GM18519 (cell line): ENCODE results near the gene CYP2J2.
"Not testable (repeated sequence)": the region's sequence is repeated elsewhere in the genome, so short reads cannot be mapped to it uniquely, and the experiment has no call there.

Source experiments
- ATAC-seq: cut with Tn5 transposase; IDR thresholded peaks from one replicate; pipeline ENCODE4 v1.9.1; 2021; ENCODE audit warnings: mild to moderate bottlenecking, moderate library complexity; ENCODE audit not compliant: unreplicated experiment, low FRiP score

CYP2J2 gene

DNA sequence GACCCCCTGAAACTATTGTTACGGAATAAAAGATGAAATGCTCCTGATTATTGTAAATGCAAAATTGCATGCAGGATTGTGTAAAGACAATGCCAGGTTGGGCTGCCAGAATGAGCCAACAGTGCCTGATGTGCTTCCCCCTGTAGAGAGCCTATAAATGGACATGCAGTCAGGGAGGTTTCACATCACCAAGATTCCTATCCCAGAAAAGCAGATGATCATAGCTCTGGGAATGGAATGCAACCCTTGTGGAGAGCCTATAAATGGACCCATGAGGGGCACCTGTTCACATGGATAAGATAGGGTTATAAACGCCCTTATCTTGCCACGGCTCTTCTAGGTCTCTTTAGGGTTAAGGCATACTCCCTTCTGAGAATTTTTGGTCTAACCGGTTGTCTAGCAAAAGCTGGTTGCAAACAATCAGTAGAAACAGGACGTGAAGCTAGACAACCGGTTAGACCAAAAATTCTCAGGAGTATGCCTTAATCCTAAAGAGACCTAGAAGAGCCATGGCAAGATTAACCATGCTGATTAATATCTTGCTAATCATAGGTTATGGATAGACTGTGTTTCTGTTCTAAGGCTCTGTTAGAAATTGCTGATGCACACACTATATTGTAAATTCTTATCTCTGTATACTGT, 5.2 kb downstream of the CYP2J2 start:
- ATAC-seq, result not testable (repeated sequence)

DNA sequence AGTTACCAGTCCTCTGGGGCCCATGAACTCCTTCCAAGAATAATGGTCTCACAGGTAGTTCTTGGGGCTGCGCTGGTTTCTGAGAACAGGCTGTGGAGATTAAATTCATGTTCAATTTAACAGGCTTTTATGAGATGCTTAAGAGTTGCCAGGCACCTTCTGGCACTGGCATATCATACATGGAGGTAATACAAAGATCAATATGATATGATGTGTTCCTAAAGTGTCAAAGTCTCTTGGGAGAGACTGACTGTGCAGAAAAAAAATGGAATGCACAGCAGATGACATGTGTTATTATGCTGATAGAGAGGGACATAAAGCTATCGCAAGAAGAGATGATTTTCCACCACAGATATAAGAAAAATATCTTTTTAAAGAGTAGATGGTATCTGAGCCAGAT, 6.8 kb downstream of the CYP2J2 start:
- no peak for ATAC-seq

DNA sequence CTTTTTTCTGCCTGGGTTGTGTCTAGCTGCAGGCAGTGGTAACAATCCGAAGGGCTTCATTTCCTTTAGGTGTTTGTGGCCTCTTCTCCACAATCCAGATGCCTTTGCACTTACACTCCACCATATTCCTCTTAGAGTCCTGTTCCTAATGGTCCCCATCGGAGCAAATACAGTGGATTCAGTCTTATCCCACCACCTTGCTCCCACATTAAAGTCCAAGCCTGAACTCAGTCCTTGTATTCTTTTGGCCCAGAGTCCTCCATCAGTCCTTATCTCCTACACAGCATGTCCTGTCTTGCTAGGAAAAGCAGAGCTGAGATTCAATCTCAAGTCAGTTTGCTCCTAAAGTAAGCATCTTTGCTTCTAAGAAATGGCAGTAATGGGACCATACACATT, 8.8 kb downstream of the CYP2J2 start:
- ATAC-seq, result no peak

DNA sequence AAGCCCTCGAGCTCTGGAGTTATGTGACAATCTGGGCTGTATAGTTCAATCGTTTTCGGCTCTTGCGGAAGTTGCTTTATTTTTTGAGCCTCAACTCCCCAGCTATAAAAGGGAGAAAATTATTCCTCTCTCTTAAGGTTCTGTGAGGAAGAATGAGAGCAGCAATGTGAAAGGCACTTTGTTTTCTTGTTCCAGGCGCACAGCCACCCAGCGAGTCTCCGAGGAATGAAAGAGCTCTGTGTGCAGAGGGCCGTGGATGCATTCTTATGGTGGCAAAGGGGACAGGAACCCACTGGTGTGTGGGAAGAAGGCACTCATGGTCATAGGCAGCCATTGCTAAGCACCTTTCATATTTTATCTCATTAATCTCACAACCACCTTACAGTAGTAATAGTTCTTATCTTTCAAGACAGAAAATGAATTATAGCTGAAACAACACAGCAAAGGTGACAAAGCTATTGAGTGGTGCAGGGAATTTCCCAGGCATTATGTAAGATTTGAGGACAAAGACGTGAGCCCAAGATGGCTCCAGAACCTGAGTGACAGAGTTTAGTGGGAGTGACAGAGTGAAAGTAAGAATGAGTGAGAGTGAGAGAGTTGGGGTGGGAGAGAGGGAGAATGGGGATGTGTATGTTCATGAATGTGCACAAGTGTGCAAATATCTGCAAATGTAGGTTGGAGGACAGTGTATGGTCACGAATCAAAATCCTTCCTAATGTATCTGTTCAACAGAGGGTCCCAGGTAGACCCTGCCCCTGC, 9.4 kb downstream of the CYP2J2 start:
- ATAC-seq, result no peak

DNA sequence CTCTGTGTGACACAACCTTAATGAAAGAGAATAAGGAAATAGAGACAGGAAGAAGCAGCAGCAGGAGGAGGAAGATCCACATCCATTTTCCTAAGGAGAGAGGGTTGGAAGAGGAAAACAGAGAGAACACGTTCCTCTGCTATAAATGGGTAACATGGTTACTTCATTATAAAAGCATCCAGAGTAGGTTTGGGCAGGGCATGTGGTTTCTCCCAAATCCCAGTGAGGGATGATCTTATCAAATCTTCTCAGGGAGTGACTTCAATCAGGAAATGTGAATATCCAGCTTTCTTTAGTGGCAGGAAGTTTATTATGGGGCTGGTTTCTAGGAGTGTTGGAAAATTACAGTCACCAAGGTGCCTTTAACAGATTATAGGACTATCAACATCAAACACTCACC, 11.1 kb downstream of the CYP2J2 start:
- ATAC-seq, result no peak

DNA sequence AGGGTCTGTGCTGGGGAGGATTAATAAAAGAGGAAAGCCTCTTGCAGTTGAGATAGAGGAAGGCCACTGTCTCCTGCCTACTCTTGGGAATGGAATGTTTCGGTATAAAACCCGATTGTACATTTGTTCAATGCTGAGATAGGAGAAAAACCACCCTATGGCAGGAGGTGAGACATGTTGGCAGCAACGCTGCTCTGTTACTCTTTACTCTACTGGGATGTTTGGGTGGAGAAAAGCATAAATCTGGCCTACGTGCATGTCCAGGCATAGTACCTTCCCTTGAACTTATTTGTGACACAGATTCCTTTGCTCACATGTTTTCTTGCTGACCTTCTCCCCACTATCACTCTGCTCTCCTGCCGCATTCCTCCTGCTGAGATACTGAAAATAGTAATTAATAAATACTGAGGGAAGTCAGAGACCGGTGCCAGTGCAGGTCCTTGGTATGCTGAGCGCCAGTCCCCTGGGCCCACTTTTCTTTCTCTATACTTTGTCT, 11.7 kb downstream of the CYP2J2 start:
- ATAC-seq, result not testable (repeated sequence)

DNA sequence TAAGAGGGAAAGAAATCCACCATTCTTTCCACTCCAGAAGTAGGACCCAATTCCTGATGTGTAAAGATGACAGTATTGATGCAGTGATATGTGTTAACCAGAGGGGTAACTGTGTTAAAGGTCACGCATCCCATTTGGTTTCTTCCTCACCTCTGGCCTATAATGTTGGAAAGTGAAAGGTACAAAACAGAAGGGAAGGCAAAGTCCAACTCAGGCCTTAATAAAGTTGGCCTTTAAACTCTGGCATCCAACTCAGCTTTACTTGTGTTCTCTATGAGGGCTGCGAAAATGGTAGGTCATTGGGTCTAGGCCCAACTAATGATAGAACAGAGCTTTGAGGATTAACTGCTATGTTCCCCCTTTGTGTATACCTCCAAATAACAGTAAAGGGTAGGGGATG, 17.9 kb downstream of the CYP2J2 start:
- ATAC-seq, result no peak

DNA sequence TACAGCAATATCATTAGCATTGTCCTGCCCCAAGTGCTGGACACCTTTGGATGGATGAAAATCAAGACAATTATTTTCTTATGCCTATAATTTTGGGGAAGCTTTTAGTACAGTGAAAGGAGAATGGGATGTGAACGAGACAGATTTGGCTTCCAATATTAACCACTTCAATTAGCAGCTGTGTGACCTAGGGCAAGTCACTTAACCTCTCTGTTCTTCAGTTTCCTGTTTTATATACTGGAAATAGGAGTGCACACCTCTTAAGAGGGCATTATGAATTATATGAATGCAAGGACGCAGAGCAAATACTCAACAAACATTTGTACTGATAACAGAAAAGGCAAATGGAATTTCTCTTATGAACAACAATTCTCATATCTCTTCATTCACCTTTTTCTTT, 18.5 kb downstream of the CYP2J2 start:
- no peak for ATAC-seq

DNA sequence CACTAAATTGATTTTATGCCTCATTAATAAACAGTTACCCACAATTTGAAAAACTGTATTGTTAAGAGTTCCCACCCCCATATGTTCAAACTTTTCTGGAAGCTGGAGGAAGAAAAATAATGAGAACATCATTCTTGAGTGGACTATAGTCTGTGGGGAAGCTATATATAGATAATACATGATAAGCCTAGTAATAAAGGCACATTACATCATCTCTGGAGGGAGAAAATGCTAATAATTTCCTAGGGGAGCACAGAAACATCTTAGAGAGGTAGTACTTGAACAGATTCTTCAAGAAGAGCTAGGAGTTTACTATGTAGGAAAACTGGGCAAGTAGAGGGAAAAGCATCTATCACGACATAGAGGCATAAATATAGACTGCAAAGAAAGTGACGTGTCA, 19.6 kb downstream of the CYP2J2 start:
- ATAC-seq, result no peak

DNA sequence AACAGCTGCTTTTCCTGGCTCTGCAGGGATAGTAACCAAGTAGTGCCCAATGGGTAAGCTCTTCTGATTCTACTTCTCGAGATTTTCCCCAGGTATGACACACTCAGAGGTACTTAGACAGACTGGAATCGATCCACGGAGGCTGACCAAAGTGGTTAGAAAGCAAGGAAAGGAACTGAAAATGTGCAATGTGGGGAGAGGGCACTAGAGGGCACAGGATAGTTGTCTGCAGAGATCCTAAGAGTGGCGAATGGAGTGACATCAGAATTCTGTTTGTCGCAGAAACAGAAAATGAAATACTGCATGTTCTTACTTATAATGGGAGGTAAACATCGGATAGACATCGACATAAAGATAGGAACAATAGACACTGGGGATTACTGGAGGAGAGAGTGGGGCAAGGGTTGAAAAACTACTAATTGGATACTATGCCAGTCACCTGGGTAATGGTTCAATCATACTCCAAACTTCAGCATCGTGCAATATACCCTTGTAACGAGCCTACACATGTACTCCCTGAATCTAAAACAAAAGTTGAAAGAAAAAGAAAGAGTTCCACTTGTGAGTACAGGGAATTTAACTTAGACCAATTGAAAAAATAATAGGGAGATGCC, 23.3 kb downstream of the CYP2J2 start:
- ATAC-seq, result peak; percentile 54

DNA sequence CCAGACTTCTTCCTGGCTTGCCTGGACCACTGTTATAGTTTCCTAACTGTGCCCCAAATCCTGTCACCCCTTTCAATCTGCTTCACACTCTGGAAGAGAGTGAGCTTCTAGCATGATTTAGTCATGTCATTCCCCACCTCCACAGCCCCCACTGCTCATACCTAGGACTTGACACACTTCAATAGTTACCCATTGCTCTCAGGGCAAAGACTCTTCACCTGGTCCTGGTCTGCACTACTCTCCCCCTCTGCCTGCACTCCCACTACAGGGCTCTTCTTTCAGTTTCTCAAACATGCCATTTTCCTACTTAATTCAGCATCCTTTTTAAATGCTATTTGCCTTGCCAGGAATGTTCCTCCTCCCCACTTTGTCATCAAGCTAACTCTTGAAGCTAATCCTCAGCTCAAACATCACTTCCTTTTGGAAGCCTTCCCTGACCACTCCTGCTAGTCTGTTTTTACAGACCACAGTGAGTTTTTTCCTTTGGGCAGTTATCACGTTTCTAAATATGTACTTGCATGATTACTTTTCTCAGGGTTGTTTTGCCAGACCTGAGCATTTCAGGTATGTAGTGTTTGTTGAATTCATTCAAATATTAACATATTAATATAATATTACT, 24.7 kb downstream of the CYP2J2 start:
- ATAC-seq, result no peak

DNA sequence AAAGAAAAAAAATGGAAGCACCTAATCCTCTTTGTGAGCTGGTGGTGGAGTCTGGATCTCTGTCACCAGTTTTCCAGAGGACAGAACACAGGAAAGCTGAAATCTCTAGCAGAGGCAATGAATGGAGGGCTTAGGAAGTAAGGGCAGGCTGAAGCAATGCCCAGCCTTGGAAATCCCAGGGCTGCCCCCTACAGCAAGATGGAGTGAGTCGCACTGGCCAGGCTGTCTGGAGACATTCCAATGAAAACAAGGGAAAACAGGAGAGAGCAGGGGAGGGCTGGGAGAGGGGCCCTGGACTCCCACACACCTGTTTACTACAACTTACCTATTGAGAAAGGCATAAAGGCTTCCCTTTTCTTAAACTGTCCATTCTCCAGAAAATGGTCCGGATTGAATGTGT, 25.9 kb downstream of the CYP2J2 start:
- ATAC-seq, result no peak

DNA sequence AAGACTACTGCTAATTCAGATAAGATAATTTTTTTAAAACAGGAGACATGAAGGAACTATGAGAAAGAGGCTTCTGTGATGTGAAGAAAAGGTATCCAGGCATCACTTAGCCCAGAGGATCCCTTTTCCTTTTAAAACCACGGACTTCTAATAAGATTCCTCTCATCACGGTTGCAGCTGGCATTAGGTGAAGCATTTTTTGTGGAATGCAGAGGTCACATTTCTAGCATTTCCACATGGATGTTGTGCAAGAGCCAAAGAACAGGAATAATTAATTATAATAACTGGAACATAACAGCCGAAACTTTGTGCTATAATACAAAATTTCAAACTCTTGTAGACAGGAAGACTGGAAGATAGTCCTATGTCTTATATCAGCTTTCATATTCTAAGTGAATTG, 27.6 kb downstream of the CYP2J2 start:
- ATAC-seq, result no peak

DNA sequence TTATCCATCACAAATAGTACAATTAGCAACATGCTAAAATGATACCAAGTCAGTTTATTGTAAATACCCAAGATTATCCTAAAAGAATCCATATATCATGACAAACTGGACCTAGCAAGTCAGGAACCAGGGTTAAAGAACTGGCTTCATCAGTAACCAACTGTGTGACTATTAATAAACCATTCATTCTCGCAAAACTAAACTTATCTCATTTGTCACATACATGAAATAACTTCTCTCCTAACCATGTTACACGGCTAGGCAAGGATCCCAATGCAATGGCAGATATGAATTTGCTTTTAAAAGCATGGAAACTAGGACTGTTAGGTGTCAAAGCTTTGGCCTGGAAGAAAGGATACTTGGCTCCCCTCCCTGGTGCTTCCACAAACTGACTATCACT, 29.4 kb downstream of the CYP2J2 start:
- ATAC-seq, result no peak

DNA sequence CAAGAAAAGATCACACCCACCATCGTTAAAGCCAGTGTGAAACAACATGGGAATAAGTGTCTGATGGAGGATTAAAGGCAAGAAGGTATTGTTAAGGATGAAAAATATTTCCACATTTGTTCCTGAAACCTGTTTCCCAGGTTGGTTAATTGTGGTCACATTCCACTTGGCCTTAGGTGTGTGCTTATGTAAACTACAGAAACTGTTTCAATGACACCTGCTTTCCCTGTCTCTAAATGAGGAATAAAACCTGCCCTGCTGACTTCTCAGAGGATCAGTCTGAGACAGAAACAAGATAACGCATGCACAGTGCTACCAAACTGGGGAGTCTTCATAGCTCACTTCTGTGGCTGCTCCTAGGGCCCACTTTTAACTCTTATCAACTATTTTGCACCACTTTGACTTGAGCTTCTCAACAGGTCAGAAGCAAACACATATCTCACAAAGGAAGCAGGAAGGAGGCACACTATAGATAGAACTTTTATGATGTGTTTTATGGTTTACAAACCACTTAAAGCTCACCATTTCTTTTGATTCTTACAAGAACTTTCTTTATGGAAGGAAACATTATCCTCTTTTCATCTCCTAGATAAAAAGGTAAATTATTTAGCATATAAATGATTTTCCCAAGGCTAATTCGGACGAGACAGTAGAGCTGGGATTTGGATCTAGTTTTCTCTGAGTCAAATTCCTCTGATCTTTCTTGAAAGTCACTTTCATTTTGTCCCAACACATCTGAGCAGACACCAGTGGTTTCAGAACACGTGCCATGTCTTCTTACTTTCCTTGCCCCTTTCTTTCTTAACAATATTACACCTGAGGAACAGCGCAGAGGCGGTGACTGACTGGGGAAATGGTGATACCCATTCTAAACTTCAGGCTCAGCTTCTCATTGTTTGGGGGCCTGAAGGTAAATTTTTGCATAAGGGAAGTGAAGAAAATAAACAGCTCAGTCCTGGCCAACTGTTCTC, 33.4 kb downstream of the CYP2J2 start:
- no peak for ATAC-seq

DNA sequence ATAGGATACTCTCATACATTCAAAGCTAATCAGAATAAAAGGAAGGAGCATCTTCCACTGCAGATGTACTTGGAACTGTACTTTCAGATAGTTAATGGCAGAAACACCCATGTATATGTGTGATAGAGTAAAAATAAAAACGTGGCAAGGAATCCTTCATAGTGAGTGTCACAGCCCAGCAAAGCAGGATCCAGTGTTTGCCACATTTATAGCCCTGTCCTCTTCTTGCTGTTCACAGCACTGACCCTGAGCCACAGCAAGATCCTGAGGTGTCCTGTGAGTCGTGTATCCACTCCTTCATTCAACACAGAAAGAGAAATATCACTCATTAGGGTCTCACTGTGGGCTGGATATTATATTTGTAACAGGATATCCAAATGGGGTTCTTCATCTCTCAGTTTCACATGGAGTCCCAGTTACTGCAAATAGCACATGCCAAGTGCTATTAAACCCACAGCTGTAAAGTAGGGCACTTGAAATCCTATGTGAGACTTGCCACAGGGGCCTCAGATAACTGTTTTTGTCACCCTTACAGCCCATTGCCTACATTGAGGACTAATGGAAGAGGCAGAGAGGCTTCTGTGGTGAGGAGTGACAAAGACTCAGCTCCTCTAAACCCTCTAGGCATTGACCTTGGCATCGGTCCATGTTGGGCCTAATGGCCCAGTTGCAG, 41.3 kb downstream of the CYP2J2 start:
- no peak for ATAC-seq

DNA sequence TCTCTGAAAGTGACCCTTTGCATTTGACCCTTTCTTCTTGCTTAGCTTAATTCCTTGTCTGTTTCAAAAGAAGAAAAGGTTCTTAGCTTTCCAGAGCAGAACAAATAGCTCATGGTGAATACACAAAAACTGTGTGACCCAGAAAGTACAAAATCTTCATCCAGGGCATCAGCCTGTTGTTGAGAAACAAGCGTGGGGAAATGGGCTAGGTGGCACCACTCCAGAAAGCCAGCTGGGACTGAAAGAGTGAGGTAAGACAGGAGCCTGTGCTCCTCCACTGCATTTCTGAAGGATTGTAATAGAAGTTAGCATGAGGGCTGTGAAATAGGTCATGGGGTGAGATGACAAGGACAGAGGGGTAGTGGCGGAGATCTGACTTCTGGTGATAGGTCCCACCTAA, 45.8 kb downstream of the CYP2J2 start:
- no peak for ATAC-seq

DNA sequence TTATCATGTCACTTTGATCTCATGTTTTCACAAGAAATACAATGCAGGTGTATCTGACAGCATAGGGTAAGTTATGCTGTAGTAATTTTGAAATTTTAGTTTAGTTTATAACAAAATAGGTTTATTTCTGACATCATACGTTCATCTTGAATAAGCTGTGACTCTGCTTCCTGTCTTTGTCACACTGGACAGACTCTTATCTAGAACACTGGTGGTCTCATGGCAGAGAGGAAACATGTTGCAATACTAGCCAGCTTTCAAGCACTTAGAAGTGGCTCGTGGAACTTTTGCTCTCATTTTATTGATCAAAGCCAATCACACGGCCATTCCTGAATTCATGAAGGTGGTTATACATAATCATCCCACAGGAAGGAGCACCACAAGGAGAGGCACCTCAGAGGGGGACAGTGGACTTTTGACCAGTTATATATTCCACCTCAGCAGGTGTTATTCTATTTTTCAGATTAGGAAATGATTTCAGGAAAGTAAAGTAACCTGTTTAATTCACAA, 46.5 kb downstream of the CYP2J2 start:
- ATAC-seq, result no peak

DNA sequence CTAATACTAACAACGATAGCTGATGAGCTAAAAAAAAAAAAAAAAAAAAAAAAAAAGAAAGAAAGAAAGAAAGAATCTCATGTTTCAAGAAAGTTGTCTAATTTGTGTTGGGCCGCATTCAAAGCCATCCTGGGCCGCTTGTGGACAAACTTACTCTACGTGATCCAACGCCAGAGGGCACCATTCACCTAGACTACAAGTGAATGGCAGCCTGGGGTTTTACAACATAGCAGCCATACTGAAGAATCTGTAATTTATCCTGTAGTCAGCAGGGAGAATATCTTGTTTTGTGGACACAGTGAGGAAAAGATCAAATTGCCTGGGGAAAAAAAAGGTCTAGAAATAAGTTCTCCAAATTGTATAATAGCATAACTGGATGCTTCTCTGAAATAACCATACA, 47.0 kb downstream of the CYP2J2 start:
- peak; percentile 62 for ATAC-seq
